KBM-7 (cell line): Measurements from ENCODE around the gene U2AF1.
"Not testable (repeated sequence)": the region's sequence is repeated elsewhere in the genome, so short reads cannot be mapped to it uniquely, and the experiment has no call there.

Experiments
- DNase-seq: peaks from one replicate; pipeline ENCODE4 v3.0.0-alpha.2; 2015
- in situ Hi-C: fragments of 300-500 bp; cut with MboI; formaldehyde crosslinking; loops from 2 replicates; pipeline ENCODE4 v1.14.3; 2020; ENCODE audit warnings: low sequenced_read_pairs, low pct_unique_long_range_greater_than_20kb, mixed read lengths

The U2AF1 gene

DNA sequence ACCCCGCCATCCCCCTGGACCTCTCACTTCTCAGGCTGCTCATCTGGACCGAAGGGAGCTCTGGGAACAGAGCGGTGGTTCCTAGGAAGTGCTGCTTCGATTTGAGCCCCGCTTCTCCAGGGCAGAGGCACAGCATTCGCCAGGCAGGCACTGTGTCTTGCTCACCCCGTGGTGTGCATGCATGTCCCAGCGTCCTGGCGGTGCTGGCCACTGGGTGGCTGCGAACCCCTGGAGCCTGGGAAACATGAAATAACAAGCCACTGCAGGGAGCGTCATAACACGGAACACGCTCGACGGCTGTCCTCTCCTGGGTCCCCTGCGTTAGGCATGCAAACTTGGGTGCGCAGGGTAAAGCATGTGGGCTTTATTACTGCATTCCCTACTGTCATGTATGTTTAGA is 17.9 kb downstream of the U2AF1 start:
- in situ Hi-C loops, DNase-seq: not testable (repeated sequence)

DNA sequence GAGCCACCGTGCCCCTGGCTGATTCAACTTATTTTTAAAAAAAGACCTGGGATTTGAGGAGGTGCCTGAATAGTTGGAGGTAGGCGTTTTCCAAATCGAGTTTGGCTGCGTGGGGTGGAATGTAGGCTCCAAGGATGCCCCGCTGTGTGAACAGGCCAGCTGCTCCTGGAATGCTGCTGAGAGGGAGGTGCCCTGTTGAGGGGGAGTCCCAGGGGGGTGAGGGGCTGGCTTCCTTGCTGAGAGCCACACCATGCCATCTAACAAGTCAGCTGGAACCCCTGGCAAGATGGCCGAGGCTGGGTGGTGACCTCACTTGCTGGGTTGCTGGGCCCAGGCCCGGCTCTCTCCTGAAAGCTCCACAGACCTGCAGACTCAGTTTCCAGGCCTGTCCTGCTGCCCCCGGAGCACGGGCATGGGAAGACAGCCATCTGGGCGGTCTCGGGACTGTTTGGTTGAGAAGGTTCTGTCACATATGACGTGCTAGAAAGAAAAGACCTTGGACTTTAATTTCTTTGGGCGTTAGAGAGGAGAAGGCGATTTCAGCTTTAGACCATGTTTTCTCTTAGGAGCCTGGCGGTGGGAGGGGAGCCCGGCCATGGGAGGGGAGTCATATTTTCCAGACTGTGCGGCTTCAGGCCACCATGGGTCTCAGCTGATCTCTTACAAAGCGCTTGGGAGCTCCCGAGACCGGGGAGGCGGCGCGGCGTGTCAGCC is 24.6 kb downstream of the U2AF1 start:
- in situ Hi-C loops, DNase-seq: not testable (repeated sequence)

GRCh38 chr21:43076643-43077042 is 30.7 kb downstream of the U2AF1 start:
- in situ Hi-C loops, result not testable (repeated sequence)

DNA sequence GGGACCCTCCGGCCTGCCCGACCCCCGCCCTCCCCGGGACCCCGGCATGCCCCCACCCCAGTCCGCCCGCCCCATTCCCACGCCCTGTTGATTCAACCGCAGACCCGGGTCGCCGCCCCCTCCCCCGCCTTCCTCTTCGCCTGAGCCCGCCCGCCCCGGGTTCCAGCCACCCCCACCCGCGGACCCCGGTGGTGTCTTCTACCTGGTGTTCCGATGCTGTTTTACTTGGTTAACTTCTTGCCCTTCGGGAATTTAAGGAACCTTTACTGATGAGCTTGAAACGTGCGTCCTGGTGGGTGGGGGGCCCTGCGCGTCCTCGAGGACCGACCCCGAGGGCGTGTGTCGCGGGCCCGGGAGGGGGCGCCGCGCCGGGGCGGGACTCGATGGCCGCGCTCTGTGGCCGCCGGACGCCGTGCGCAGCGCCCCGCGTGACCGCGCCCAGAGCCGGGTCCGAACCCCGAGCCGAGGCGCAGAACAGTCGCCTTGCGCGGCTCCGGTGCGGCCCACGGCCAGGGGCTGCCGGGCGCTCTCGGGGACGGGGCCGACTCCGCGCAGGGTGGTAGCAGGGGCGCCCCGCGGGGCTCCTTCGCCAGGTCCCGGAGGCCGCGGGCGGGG is 31.2 kb downstream of the U2AF1 start:
- DNase-seq, in situ Hi-C loops: not testable (repeated sequence)

More at GRCh38 chr21:43076643-43077042, 30.7 kb downstream of the U2AF1 start:
- not testable (repeated sequence) for DNase-seq

- in situ Hi-C loops, result not testable (repeated sequence)
Observed at GRCh38 chr21:43075170-43076022, 32.0 kb downstream of the U2AF1 start, which contains the start of gene CBS. CBS (minus strand) TSS chr21:43075835; CDS start chr21:43072193, 3,642 bp downstream.

GRCh38 chr21:43074401-43075169 is 32.8 kb downstream of the U2AF1 start:
- DNase-seq, in situ Hi-C loops: not testable (repeated sequence)

More at GRCh38 chr21:43075170-43076022, 32.0 kb downstream of the U2AF1 start, which contains the start of gene CBS:
- DNase-seq, result not testable (repeated sequence)

DNA sequence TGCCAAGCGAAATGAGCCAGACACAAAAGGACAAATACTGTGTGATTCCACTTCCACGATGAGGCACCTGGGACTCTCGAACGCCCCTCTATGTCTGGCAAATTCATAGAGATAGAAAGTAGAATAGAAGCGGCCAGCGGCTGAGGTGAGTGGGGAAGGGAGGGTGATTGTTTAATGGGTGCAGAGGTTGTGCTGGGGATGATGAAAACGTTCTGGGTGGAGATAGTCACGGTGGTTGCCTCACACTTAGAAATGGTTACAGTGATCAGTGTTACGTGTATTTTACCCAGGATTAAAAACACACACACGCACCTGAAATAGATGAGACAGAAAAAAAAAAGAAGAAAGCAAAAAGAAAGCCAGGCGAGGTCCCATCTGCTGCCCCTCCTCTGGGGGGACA is 34.6 kb downstream of the U2AF1 start:
- in situ Hi-C loops, result not testable (repeated sequence)

GRCh38 chr21:43069682-43070081 is 37.7 kb downstream of the U2AF1 start:
- DNase-seq, in situ Hi-C loops: not testable (repeated sequence)

More for the DNA sequence above, 34.6 kb downstream of the U2AF1 start:
- DNase-seq, result not testable (repeated sequence)

DNA sequence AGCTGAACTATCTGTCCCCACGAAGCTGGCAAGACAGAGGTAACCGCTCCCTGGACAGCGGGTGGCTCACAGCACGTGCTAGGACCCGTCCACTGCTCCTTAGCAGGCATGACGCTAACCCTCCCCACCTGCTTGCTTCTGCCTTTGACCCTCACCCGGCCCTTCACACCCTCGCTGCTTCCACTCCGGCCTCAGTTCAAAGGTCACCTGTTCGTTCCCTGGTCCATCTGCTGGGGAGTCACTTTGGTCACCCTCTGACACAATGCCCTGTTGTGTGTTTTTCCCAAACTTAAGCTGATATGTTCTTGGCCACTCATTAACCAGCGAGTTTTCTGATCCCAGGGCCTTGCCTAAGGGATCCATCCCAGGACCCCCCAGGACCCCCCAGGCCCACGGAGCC is 39.3 kb downstream of the U2AF1 start:
- DNase-seq, in situ Hi-C loops: not testable (repeated sequence)

DNA sequence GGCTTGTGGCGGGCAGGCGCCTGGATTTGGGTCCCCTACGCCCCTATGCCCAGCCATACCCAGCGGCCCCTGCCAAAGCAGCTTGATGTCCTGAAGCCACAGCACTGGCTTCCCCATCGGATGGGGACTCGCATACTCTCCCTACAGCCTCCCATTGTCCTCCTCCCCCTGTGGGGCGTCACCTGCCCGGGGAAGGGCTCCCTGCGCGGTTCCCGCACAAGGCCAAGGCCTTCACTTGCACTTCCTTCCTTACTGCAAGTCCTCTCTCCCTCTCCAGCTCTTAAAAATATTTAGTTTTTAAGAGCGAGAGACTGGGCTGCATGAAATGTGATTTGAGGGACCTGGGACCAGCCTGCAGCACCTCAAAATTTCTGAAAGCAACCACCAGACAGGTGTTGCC is 40.7 kb downstream of the U2AF1 start:
- DNase-seq, in situ Hi-C loops: not testable (repeated sequence)

DNA sequence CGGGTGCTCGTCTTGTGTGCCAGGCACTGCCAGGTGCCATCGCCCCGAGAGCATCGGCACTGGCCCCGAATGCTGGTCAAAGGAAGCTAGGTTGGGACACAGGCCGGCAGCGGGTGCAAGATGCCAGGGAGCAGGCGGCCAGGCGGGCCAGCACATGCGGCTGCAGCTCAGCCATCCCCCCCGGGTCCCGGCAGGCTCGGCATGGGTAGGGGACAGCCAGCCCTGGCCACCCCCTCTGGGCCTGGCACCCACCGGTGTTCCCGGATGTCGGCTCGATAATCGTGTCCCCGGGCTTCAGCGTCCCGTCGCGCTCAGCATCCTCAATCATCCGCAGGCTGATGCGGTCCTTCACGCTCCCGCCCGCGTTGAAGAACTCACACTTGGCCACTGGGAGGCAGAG is 41.4 kb downstream of the U2AF1 start:
- in situ Hi-C loops, DNase-seq: not testable (repeated sequence)

DNA sequence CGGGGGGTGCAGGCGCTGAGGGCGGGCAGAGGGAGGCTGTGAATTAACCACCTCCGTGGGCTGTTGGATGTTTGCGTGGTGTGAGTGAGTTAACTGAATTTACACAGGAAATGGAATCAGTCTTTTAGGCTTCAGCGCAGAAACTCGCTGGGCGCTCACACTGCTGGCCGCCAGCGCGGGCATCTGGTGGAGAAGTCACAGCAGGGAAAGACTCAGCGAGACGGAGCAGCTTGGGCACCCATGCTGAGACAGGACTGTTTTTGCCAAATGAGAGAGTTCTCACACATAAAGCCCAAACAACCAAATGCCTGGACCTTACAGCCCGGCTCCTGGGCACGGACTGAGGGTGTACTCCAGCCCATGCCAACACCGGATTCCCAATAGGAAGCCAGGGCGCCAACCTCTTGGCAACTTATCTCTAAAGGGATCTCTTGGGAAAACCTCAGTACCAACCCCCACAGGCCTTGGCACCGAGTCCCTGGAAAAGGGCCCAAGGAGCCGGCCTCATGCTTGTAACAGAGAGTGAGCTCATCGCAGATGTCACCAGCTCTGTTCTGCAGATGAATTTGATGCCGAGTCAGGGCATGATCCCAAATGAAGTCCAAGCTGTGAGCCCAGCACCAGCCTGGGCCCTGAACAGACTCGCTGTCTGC is 43.0 kb downstream of the U2AF1 start:
- in situ Hi-C loops, DNase-seq: not testable (repeated sequence)

DNA sequence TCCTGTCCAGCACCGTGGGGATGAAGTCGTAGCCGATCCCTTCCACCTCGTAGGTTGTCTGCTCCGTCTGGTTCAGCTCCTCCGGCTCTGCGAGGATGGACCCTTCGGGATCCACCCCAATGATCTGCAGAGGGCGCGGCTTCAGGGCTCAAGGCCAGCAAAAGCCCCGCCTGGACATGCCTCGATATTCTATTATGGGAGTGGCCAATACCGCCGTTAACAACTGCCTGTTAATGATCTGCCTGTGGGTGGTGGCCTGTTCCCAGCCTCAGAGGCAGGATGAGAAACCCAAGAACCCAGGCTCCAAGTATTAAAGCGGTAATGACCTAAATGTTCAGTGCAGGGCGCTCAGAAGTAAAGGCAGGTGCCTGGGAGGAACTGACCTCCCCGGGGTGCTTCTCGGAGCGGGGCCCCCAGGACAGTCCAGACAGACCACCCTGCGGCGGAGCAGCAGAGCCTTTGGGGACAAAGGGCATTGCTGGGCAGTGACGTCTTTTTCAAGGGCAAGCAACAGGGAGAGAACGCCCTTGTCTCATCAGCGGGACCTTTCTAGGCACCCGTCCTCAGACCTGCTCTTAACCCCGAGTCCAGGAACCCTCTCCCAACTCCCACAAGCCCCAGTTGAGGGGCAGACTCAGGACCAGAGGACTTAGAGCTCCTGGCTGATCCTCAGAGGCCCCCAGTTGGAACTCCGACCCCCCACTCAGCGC is 44.3 kb downstream of the U2AF1 start:
- in situ Hi-C loops, DNase-seq: not testable (repeated sequence)

- DNase-seq, result not testable (repeated sequence)
Observed at GRCh38 chr21:43053112-43053511, 54.3 kb downstream of the U2AF1 start.

GRCh38 chr21:43045876-43046821 is 61.2 kb downstream of the U2AF1 start:
- DNase-seq, result peak; percentile 8
- in situ Hi-C loops, result not testable (repeated sequence)

More at GRCh38 chr21:43053112-43053511, 54.3 kb downstream of the U2AF1 start:
- in situ Hi-C loops, result not testable (repeated sequence)

- in situ Hi-C loops, DNase-seq: not testable (repeated sequence)
Observed at GRCh38 chr21:43045165-43045875, 62.0 kb downstream of the U2AF1 start.
